ENCODE results near the gene DLL1. TPM values are rescaled to one million over a fixed set of nuclear protein-coding genes. Genes with fewer than 3 reads are reported as not detected.

The DLL1 gene
- polyA plus RNA-seq, 3 donors = 0.17 TPM; not detected in 2

- Histone ChIP-seq H3K4me3 (replicated peaks in 1 of 3; ENCODE audit: low read depth in 2 of 3, low read length in 3 of 3) (no peak overlapping the region), H3K27me3 (ENCODE audit: control insufficient read depth in 2 of 2, insufficient read depth in 2 of 2, low read length in 2 of 2) (peaks cover 0 to 3% of the 10 kb centered on the region in 2 donors), H3K4me1 (ENCODE audit: control insufficient read depth in 1 of 2, insufficient read depth in 2 of 2, low read length in 2 of 2) (peaks cover 27 to 33% of the 10 kb centered on the region in 2 donors), H3K9ac (ENCODE audit: insufficient read depth, low read length, poor library complexity, severe bottlenecking) (no peak overlapping the region), H3K36me3 (replicated peaks in 1 of 2; ENCODE audit: control insufficient read depth in 1 of 2, insufficient read depth in 2 of 2, low read length in 2 of 2) (no peaks in the 10 kb centered on the region), H3K4me2 (replicated peaks; ENCODE audit: extremely low read depth, low read length, poor library complexity, severe bottlenecking) (no peak overlapping the region), H3K9me3 (replicated peaks in 1 of 2; ENCODE audit: control insufficient read depth in 1 of 2, insufficient read depth in 1 of 2, low read length in 2 of 2) (no peaks in the 10 kb centered on the region), H3K79me2 (ENCODE audit: insufficient read depth, low read length) (no peaks in the 10 kb centered on the region), H4K20me1 (ENCODE audit: insufficient read depth, low read length) (no peaks in the 10 kb centered on the region), H3K27ac (ENCODE audit: low read depth in 1 of 2, low read length in 2 of 2) (no peak overlapping the region), H2AFZ (ENCODE audit: insufficient read depth, low read depth, low read length, poor library complexity, severe bottlenecking) (no peak overlapping the region)
- intact Hi-C loops (cut with micrococcal nuclease) = no loop called here
- no peaks in the 10 kb centered on the region for H3K9me3 Mint-ChIP-seq
- no peak overlapping the region for H3K4me3 Mint-ChIP-seq
- H3K27me3 Mint-ChIP-seq (ENCODE audit: low read depth in 3 of 3) = peaks cover 5 to 13% (median 8%) of the 10 kb centered on the region in 3 donors
- TF ChIP-seq CTCF (IDR thresholded peaks at IDR 0.05) = no peak
- peaks cover 28% of the 10 kb centered on the region for H3K4me1 Mint-ChIP-seq
- DNase-seq = no peak
- WGBS (ENCODE audit: insufficient coverage) = 83% methylated on average over 13 of the region's 14 CpGs
- H3K27ac Mint-ChIP-seq = peak overlapping the region in 1 of 7 donors; percentile 42
- H3K36me3 Mint-ChIP-seq = no peaks in the 10 kb centered on the region
Observed at GRCh38 chr6:170267688-170268087, 23.2 kb downstream of the DLL1 start.

GRCh38 chr6:170266061-170266825 lies 24.6 kb downstream of the DLL1 start:
- TF ChIP-seq CTCF (IDR thresholded peaks at IDR 0.05) = no peak
- intact Hi-C loops (cut with micrococcal nuclease) = no loop called here
- H3K4me1 ChIP-seq (ENCODE audit: control insufficient read depth in 1 of 2, insufficient read depth in 2 of 2, low read length in 2 of 2) = peaks cover 14 to 19% of the 10 kb centered on the region in 2 donors
- no peak overlapping the region for H3K9ac ChIP-seq (ENCODE audit: insufficient read depth, low read length, poor library complexity, severe bottlenecking)
- peak in 2 of 3 donors; percentile 34 to 35 for DNase-seq
- H3K27me3 ChIP-seq (ENCODE audit: control insufficient read depth in 2 of 2, insufficient read depth in 2 of 2, low read length in 2 of 2) = peaks cover 0 to 3% of the 10 kb centered on the region in 2 donors
- no peak overlapping the region for H3K4me3 ChIP-seq (replicated peaks in 1 of 3; ENCODE audit: low read depth in 2 of 3, low read length in 3 of 3)
- H3K27ac ChIP-seq (ENCODE audit: low read depth in 1 of 2, low read length in 2 of 2) = peak overlapping the region; percentile 7 to 50
- peak overlapping the region; percentile 27 for H3K4me2 ChIP-seq (replicated peaks; ENCODE audit: extremely low read depth, low read length, poor library complexity, severe bottlenecking)
- no peaks in the 10 kb centered on the region for H3K79me2 ChIP-seq (ENCODE audit: insufficient read depth, low read length)
- Mint-ChIP-seq H3K27me3 (ENCODE audit: low read depth in 3 of 3) (peaks cover 15 to 26% (median 18%) of the 10 kb centered on the region in 3 donors), H3K9me3 (peaks cover 0 to 2% (median 0%) of the 10 kb centered on the region in 7 donors), H3K4me3 (peak overlapping the region in 1 of 2 donors; percentile 58), H3K4me1 (peaks cover 15% of the 10 kb centered on the region), H3K27ac (peak overlapping the region; percentile 2 to 88 (median 59)), H3K36me3 (no peaks in the 10 kb centered on the region)
- H2AFZ ChIP-seq (ENCODE audit: insufficient read depth, low read depth, low read length, poor library complexity, severe bottlenecking) = peak overlapping the region; percentile 65
- WGBS (ENCODE audit: insufficient coverage) = 30% methylated on average over 5 of the region's 18 CpGs
- no peaks in the 10 kb centered on the region for H3K36me3 ChIP-seq (replicated peaks in 1 of 2; ENCODE audit: control insufficient read depth in 1 of 2, insufficient read depth in 2 of 2, low read length in 2 of 2)
- H4K20me1 ChIP-seq (ENCODE audit: insufficient read depth, low read length) = no peaks in the 10 kb centered on the region
- H3K9me3 ChIP-seq (replicated peaks in 1 of 2; ENCODE audit: control insufficient read depth in 1 of 2, insufficient read depth in 1 of 2, low read length in 2 of 2) = no peaks in the 10 kb centered on the region
